RCC 7860 (cell line): ENCODE data around the gene TNS2.

Experiments
- DNase-seq: peaks from one replicate; pipeline ENCODE4 v3.0.0-alpha.2; 2015; ENCODE audit warnings: low spot score
- FAIRE-seq: peaks from 2 replicates; lab custom pipeline; 2012; peaks lifted over from hg19 to GRCh38; lab: Jason Lieb, UNC

The TNS2 gene

GRCh38 chr12:53039851-53040250 is 10.0 kb upstream of the TNS2 start:
- DNase-seq (no peak), FAIRE-seq (no peak)

- no peak for DNase-seq
- FAIRE-seq, result no peak
These were observed 7.0 kb upstream of the TNS2 start for GRCh38 chr12:53042607-53043454.

GRCh38 chr12:53044052-53044581 is 5.7 kb upstream of the TNS2 start:
- DNase-seq (no peak), FAIRE-seq (no peak)

- FAIRE-seq (no peak), DNase-seq (no peak)
These were observed 4.8 kb upstream of the TNS2 start for GRCh38 chr12:53044896-53045695.

- FAIRE-seq (no peak), DNase-seq (no peak)
These were observed 4.2 kb upstream of the TNS2 start for GRCh38 chr12:53045696-53046045.

- DNase-seq (peak; percentile 79), FAIRE-seq (no peak)
These were observed 3.1 kb upstream of the TNS2 start for GRCh38 chr12:53046655-53047220.

GRCh38 chr12:53047221-53048032 is 2.4 kb upstream of the TNS2 start:
- no peak for FAIRE-seq
- peak; percentile 36 for DNase-seq

- FAIRE-seq (no peak), DNase-seq (peak; percentile 62)
These were observed 1.7 kb upstream of the TNS2 start for GRCh38 chr12:53048033-53048779.

- DNase-seq (no peak), FAIRE-seq (no peak)
These were observed 974 bp upstream of the TNS2 start for GRCh38 chr12:53048780-53049401.

GRCh38 chr12:53050426-53051057 is 677 bp downstream of the TNS2 start:
- FAIRE-seq (no peak), DNase-seq (no peak)

- peak; percentile 33 for DNase-seq
- no peak for FAIRE-seq
These were observed 1.4 kb downstream of the TNS2 start for GRCh38 chr12:53051058-53051880.

- no peak for FAIRE-seq
- DNase-seq, result no peak
These were observed 2.1 kb downstream of the TNS2 start for GRCh38 chr12:53051881-53052412.

- DNase-seq (no peak), FAIRE-seq (no peak)
These were observed 2.8 kb downstream of the TNS2 start for GRCh38 chr12:53052419-53053217.

GRCh38 chr12:53053218-53054111 is 3.6 kb downstream of the TNS2 start:
- DNase-seq (no peak), FAIRE-seq (no peak)

- FAIRE-seq (no peak), DNase-seq (peak; percentile 62)
These were observed 4.4 kb downstream of the TNS2 start for GRCh38 chr12:53054112-53054878.
